Measurements from ENCODE around the gene CLEC20A. TPM values are rescaled to one million over a fixed set of nuclear protein-coding genes. Genes with fewer than 3 reads are reported as not detected.

The CLEC20A gene
- total RNA-seq, 2 donors from 2014 or later, result 0.48 TPM; not detected in 1

- Histone ChIP-seq H3K9me3 (no peaks in the 10 kb centered on the region), H3K27ac (no peak overlapping the region), H3K4me1 (peaks cover 0 to 18% of the 10 kb centered on the region in 2 donors), H3K4me3 (no peak overlapping the region), H3K27me3 (no peaks in the 10 kb centered on the region), H3K36me3 (no peaks in the 10 kb centered on the region)
- no peak for TF ChIP-seq CTCF (IDR thresholded peaks at IDR 0.05)
- no peak for DNase-seq (ENCODE audit: low spot score)
These were observed 31.6 kb upstream of the CLEC20A start for GRCh38 chr1:178528228-178528952.

DNA sequence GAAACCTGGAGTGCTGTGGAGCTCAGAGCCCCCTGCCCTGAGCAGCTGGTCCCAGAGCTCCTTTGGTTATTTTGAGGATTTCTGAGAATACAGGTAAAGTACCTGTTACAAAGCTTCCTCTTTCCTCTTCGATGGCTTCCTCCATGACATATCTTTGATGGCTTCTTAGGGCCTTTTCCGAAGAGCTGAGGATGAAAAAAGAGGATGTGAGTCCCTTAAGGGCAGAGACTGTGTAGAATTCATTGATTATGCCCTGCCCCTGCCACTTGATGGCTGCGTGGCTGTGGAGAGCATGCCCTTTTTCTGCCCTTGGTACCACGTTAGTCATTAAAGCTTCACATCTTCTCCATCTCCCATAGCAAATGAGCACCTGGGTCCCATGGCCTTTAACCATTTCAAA lies 30.4 kb upstream of the CLEC20A start:
- H3K4me3 ChIP-seq, result no peak overlapping the region
- H3K4me1 ChIP-seq, result peaks cover 0 to 12% of the 10 kb centered on the region in 2 donors
- no peaks in the 10 kb centered on the region for H3K9me3 ChIP-seq
- no peak overlapping the region for H3K27ac ChIP-seq
- DNase-seq (ENCODE audit: low spot score), result no peak
- no peaks in the 10 kb centered on the region for H3K27me3 ChIP-seq
- no peaks in the 10 kb centered on the region for H3K36me3 ChIP-seq
- TF ChIP-seq CTCF (IDR thresholded peaks at IDR 0.05), result no peak

DNA sequence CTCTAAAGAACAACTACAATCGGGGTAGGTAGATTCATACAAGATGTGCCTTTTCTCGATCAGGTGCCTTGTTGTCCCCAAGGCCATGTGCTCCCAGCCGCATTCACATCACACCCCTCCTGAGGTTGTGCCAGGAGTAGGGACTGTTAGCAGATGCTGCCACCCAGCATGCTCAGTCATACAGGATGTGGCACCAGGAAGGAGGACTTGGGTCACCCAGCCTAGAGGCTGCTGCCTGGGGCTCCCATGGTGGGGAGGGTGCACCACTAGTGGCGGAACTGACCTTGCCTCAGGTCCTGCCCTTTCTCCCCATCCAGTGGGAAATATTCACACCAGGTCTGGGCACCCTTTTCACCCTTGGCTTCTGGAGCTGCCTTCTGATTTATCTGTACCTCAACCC lies 24.5 kb upstream of the CLEC20A start:
- Histone ChIP-seq H3K4me3 (no peak overlapping the region), H3K27me3 (no peaks in the 10 kb centered on the region), H3K4me1 (no peaks in the 10 kb centered on the region), H3K9me3 (no peaks in the 10 kb centered on the region), H3K36me3 (no peaks in the 10 kb centered on the region), H3K27ac (no peak overlapping the region)
- DNase-seq (ENCODE audit: low spot score), result no peak
- no peak for TF ChIP-seq CTCF (IDR thresholded peaks at IDR 0.05)

DNA sequence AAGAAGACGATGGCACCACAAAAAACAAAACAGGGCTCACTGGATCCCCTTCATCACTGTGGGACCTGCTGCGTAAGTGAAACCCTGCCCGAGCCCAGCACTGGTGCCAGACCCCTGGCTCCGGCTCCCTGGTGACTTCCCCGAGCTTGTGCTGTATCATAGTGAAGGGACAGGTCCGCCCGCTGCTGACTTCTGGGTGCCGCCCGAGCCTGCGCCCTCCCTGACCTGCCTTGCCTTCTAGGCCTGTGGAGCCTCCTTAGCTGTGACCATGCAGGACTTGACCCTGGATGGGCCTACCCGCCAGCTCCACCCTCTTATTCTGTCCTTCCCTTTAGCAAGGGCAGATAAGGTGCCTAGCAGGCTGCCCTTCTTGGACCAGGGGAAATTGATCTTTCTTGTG lies 24.0 kb upstream of the CLEC20A start:
- Histone ChIP-seq H3K27me3 (no peaks in the 10 kb centered on the region), H3K4me1 (no peaks in the 10 kb centered on the region), H3K27ac (no peak overlapping the region), H3K4me3 (no peak overlapping the region), H3K9me3 (no peaks in the 10 kb centered on the region), H3K36me3 (no peaks in the 10 kb centered on the region)
- no peak for DNase-seq (ENCODE audit: low spot score)
- no peak for TF ChIP-seq CTCF (IDR thresholded peaks at IDR 0.05)

DNA sequence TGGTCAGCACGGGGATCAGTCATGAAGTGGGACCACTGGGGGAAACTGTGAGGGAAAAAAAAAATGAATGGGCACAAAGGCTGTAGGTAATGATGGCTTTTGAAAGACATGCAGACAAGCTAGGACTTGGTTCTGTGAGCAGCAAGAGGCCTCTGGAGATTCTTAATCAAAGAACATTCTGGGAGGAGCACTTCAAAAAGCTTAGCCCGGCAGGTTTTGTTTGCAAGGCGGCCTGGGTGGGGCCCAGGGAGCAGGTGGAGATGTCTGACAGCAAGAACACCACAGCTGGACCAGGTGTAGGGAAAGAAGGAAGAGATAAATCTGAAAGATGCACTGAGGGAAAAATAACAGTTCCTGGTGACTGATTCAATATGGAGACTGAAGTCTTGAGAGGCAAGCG lies 22.1 kb upstream of the CLEC20A start:
- no peaks in the 10 kb centered on the region for H3K27me3 ChIP-seq
- H3K27ac ChIP-seq, result no peak overlapping the region
- no peaks in the 10 kb centered on the region for H3K36me3 ChIP-seq
- no peak for DNase-seq (ENCODE audit: low spot score)
- TF ChIP-seq CTCF (IDR thresholded peaks at IDR 0.05), result no peak
- H3K4me3 ChIP-seq, result no peak overlapping the region
- H3K4me1 ChIP-seq, result peaks cover 0 to 1% of the 10 kb centered on the region in 2 donors
- no peaks in the 10 kb centered on the region for H3K9me3 ChIP-seq

- DNase-seq (ENCODE audit: low spot score), result no peak
- H3K9me3 ChIP-seq, result no peaks in the 10 kb centered on the region
- no peak for TF ChIP-seq CTCF (IDR thresholded peaks at IDR 0.05)
- H3K27me3 ChIP-seq, result no peaks in the 10 kb centered on the region
- no peak overlapping the region for H3K4me3 ChIP-seq
- no peak overlapping the region for H3K27ac ChIP-seq
- peaks cover 0 to 12% of the 10 kb centered on the region in 2 donors for H3K4me1 ChIP-seq
- H3K36me3 ChIP-seq, result no peaks in the 10 kb centered on the region
These were observed 19.3 kb upstream of the CLEC20A start for GRCh38 chr1:178516110-178516509.

Measured in right atrium auricular region (tissue), 2 donors.